GM23338 (cell line): ENCODE results near the gene B3GNT4. TPM values are rescaled to one million over a fixed set of nuclear protein-coding genes. Genes with fewer than 3 reads are reported as not detected.

Source experiments
- ATAC-seq: fragments of 200-7000 bp; cut with Tn5 transposase; 3 replicates; pipeline ENCODE4 v1.9.1; 2020
- DNase-seq: peaks from one replicate; pipeline ENCODE4 v3.0.0-alpha.2; 2015; ENCODE audit warnings: low spot score
- H2AFZ ChIP-seq: fragments of 200-600 bp; sonication (generic); 2 replicates; pipeline ENCODE4 v1.8.0; 2016; ENCODE audit warnings: antibody characterized with exemption, mild to moderate bottlenecking, moderate library complexity
- H3F3A ChIP-seq: fragments of 200-600 bp; sonication (generic); replicated peaks from 2 replicates; pipeline ENCODE4 v1.8.0; 2017; ENCODE audit warnings: antibody characterized with exemption, mixed run types, low read depth
- H3K27ac ChIP-seq: fragments of 200-600 bp; sonication (generic); 2 replicates; pipeline ENCODE4 v1.6.1; 2016; ENCODE audit warnings: low read depth
- H3K27me3 ChIP-seq: fragments of 200-600 bp; sonication (generic); 2 replicates; pipeline ENCODE4 v1.8.0; 2016; ENCODE audit warnings: mild to moderate bottlenecking, mixed run types, moderate library complexity; ENCODE audit not compliant: insufficient read depth
- H3K36me3 ChIP-seq: fragments of 200-600 bp; sonication (generic); 2 replicates; pipeline ENCODE4 v1.8.0; 2016; ENCODE audit warnings: mild to moderate bottlenecking; ENCODE audit not compliant: insufficient read depth
- H3K4me1 ChIP-seq: fragments of 200-600 bp; sonication (generic); 2 replicates; pipeline ENCODE4 v1.8.0; 2016; ENCODE audit warnings: mild to moderate bottlenecking, moderate library complexity; ENCODE audit not compliant: insufficient read depth
- H3K4me2 ChIP-seq: fragments of 200-600 bp; sonication (generic); 2 replicates; pipeline ENCODE4 v1.7.1; 2017; ENCODE audit warnings: mixed run types
- H3K4me3 ChIP-seq: fragments of 200-600 bp; sonication (generic); 2 replicates; pipeline ENCODE4 v1.6.1; 2016; ENCODE audit warnings: mixed run types
- H3K79me2 ChIP-seq: fragments of 200-600 bp; sonication (generic); replicated peaks from 2 replicates; pipeline ENCODE4 v1.8.0; 2017; ENCODE audit warnings: mild to moderate bottlenecking; ENCODE audit not compliant: insufficient read depth
- H3K9me2 ChIP-seq: fragments of 200-600 bp; sonication (generic); 2 replicates; pipeline ENCODE4 v1.8.0; 2017; ENCODE audit not compliant: insufficient read depth
- H4K20me1 ChIP-seq: fragments of 200-600 bp; sonication (generic); replicated peaks from 2 replicates; pipeline ENCODE4 v1.8.0; 2017; ENCODE audit warnings: mild to moderate bottlenecking; ENCODE audit not compliant: insufficient read depth
- H3K27ac Mint-ChIP-seq: 2 replicates; pipeline ENCODE4 v1.8.0; 2020; ENCODE audit warnings: inconsistent platforms, mild to moderate bottlenecking, moderate library complexity, mixed read lengths
- H3K27me3 Mint-ChIP-seq: 3 replicates; pipeline ENCODE4 v1.8.0; 2022; ENCODE audit warnings: low read depth, mild to moderate bottlenecking, moderate library complexity, mixed read lengths, inconsistent platforms; ENCODE audit not compliant: insufficient read depth, poor library complexity
- H3K36me3 Mint-ChIP-seq: 3 replicates; pipeline ENCODE4 v1.8.0; 2021; ENCODE audit warnings: low read depth, mild to moderate bottlenecking, inconsistent platforms, moderate library complexity, mixed read lengths
- H3K4me1 Mint-ChIP-seq: 3 replicates; pipeline ENCODE4 v1.8.0; 2020; ENCODE audit warnings: mild to moderate bottlenecking, inconsistent platforms, mixed read lengths
- H3K4me3 Mint-ChIP-seq: 3 replicates; pipeline ENCODE4 v1.8.0; 2021; ENCODE audit warnings: moderate library complexity, mild to moderate bottlenecking, inconsistent platforms, mixed read lengths
- H3K9me3 Mint-ChIP-seq: 3 replicates; pipeline ENCODE4 v1.8.0; 2020; ENCODE audit warnings: moderate library complexity, mild to moderate bottlenecking, inconsistent platforms, mixed read lengths
- ETS1 ChIP-seq: IDR thresholded peaks from 2 replicates; pipeline ENCODE4 v1.6.1; 2016; ENCODE audit warnings: antibody characterized with exemption
- EZH2 ChIP-seq: fragments of 200-600 bp; sonication (generic); IDR thresholded peaks from one replicate; pipeline ENCODE4 v1.8.0; 2017; ENCODE audit warnings: antibody characterized with exemption, mild to moderate bottlenecking, low read depth; ENCODE audit not compliant: unreplicated experiment
- polyA plus RNA-seq: library from polyadenylated mRNA; unstranded; fragments of >200 nt; fragmentation: Nextera tagmentation; extraction: Ambion mirVana; gene quantifications from 2 replicates; pipeline ENCODE4 v1.2.1, GENCODE V29; 2016
- total RNA-seq: library from RNA; depleted of rRNA; stranded (reverse); fragments of >200 nt; shearing (Covaris generic); gene quantifications from 2 replicates; pipeline ENCODE4 v1.2.3, GENCODE V29; 2014
- TF ChIP-seq, protein P1 (sequence below): fragments of 250-450 bp; sonication (Bioruptor Pico); IDR thresholded peaks from 2 replicates; pipeline ENCODE4 v1.5.0; 2020; ENCODE audit warnings: mild to moderate bottlenecking, moderate library complexity
- TF ChIP-seq, protein P2 (sequence below): IDR thresholded peaks from one replicate; pipeline ENCODE4 v1.6.1; 2018; ENCODE audit warnings: antibody characterized with exemption; ENCODE audit not compliant: unreplicated experiment
- TF ChIP-seq, protein P3 (sequence below), 2 experiments: fragments of 200-600 bp in 1 of 2; sonication (generic) in 1 of 2; conservative IDR thresholded peaks; 2 replicates each; pipeline versions ENCODE4 v1.5.1 to v1.6.1; 2016 to 2017; ENCODE audit warnings: antibody characterized with exemption in 2 of 2, low read depth in 2 of 2, mild to moderate bottlenecking in 2 of 2, moderate library complexity in 1 of 2

The B3GNT4 gene
- total and polyA plus RNA-seq, 2 experiments from 2014 or later, result 0.80 to 1.8 TPM

DNA sequence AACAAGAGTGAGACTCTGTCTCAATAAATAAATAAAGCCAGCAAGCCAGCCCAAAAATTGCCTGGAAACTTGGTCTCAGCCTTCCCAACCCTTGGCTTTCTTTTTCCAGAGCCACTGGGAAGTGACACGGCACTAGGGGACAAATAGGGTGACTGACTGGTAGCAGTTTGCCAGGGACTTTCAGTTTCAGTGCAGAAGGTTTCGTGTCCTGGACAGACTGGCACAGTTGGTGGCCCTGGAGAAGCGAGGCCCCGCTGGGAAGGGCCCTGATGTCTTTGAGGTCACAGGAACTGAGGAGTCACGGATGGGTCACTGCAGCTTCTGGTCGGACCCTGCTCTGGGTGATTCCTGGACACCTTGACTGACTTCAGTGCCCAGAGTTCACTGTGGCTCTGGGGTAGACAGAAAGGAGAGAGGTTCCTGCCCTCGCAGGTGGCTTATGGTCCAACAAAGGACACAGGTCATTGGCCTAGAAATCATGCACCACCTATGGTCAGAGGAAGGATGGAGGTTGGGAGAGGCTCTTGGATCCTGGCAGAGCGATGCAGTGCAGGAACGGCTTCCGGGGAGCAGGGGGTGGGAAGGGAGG lies 17.9 kb upstream of the B3GNT4 start:
- DNase-seq, result no peak

DNA sequence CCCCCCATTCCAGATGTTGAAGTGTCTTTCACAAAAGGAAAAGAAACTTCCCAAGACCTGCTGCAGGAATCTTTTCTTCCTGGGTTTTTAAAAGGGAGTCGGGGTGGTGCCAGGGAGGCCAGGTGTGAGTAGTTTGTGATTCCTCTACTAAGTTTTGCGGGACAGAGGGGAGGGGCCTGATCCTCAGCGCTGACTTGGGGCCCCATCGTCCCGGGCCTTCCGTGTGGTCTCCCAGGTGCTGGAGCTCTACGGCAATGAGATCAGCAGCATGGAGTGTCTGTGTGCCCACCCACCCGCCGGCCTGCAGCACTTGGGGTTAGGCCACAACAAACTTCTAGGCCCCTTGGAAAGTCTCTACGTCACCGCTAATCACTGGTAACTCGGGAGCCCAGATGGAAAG lies 16.0 kb upstream of the B3GNT4 start:
- H3K4me3 Mint-ChIP-seq, result no peak overlapping the region
- peaks cover 16% of the 10 kb centered on the region for H3K27me3 ChIP-seq
- no peak overlapping the region for H3K27ac ChIP-seq
- H3K4me2 ChIP-seq, result no peak overlapping the region
- ATAC-seq (peak; percentile 12), DNase-seq (peak; percentile 64)
- H3K4me1 ChIP-seq, result no peaks in the 10 kb centered on the region
- H2AFZ ChIP-seq, result peak overlapping the region; percentile 91
- H3K36me3 ChIP-seq, result no peaks in the 10 kb centered on the region
- H3K27me3 Mint-ChIP-seq, result peaks cover 19% of the 10 kb centered on the region
- no peaks in the 10 kb centered on the region for H3K9me2 ChIP-seq
- H3K79me2 ChIP-seq, result no peaks in the 10 kb centered on the region
- H3K4me1 Mint-ChIP-seq, result peaks cover 6% of the 10 kb centered on the region; the same call in 2 of the 3 replicates
- no peaks in the 10 kb centered on the region for H3K36me3 Mint-ChIP-seq
- H3F3A ChIP-seq, result no peaks in the 10 kb centered on the region
- H3K4me3 ChIP-seq, result no peak overlapping the region
- H3K9me3 Mint-ChIP-seq, result no peaks in the 10 kb centered on the region
- no peaks in the 10 kb centered on the region for H4K20me1 ChIP-seq
- no peak overlapping the region for H3K27ac Mint-ChIP-seq
- TF ChIP-seq ETS1, result no peak
- TF ChIP-seq, protein P1, sequence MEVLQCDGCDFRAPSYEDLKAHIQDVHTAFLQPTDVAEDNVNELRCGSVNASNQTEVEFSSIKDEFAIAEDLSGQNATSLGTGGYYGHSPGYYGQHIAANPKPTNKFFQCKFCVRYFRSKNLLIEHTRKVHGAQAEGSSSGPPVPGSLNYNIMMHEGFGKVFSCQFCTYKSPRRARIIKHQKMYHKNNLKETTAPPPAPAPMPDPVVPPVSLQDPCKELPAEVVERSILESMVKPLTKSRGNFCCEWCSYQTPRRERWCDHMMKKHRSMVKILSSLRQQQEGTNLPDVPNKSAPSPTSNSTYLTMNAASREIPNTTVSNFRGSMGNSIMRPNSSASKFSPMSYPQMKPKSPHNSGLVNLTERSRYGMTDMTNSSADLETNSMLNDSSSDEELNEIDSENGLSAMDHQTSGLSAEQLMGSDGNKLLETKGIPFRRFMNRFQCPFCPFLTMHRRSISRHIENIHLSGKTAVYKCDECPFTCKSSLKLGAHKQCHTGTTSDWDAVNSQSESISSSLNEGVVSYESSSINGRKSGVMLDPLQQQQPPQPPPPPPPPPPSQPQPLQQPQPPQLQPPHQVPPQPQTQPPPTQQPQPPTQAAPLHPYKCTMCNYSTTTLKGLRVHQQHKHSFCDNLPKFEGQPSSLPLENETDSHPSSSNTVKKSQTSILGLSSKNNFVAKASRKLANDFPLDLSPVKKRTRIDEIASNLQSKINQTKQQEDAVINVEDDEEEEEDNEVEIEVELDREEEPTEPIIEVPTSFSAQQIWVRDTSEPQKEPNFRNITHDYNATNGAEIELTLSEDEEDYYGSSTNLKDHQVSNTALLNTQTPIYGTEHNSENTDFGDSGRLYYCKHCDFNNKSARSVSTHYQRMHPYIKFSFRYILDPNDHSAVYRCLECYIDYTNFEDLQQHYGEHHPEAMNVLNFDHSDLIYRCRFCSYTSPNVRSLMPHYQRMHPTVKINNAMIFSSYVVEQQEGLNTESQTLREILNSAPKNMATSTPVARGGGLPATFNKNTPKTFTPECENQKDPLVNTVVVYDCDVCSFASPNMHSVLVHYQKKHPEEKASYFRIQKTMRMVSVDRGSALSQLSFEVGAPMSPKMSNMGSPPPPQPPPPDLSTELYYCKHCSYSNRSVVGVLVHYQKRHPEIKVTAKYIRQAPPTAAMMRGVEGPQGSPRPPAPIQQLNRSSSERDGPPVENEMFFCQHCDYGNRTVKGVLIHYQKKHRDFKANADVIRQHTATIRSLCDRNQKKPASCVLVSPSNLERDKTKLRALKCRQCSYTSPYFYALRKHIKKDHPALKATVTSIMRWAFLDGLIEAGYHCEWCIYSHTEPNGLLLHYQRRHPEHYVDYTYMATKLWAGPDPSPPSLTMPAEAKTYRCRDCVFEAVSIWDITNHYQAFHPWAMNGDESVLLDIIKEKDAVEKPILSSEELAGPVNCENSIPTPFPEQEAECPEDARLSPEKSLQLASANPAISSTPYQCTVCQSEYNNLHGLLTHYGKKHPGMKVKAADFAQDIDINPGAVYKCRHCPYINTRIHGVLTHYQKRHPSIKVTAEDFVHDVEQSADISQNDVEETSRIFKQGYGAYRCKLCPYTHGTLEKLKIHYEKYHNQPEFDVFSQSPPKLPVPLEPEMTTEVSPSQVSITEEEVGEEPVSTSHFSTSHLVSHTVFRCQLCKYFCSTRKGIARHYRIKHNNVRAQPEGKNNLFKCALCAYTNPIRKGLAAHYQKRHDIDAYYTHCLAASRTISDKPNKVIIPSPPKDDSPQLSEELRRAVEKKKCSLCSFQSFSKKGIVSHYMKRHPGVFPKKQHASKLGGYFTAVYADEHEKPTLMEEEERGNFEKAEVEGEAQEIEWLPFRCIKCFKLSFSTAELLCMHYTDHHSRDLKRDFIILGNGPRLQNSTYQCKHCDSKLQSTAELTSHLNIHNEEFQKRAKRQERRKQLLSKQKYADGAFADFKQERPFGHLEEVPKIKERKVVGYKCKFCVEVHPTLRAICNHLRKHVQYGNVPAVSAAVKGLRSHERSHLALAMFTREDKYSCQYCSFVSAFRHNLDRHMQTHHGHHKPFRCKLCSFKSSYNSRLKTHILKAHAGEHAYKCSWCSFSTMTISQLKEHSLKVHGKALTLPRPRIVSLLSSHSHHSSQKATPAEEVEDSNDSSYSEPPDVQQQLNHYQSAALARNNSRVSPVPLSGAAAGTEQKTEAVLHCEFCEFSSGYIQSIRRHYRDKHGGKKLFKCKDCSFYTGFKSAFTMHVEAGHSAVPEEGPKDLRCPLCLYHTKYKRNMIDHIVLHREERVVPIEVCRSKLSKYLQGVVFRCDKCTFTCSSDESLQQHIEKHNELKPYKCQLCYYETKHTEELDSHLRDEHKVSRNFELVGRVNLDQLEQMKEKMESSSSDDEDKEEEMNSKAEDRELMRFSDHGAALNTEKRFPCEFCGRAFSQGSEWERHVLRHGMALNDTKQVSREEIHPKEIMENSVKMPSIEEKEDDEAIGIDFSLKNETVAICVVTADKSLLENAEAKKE (CRISPR knock-in tag), result no peak

More for the DNA sequence above, 17.9 kb upstream of the B3GNT4 start:
- Histone ChIP-seq H3K4me2 (no peak overlapping the region), H3K27me3 (peaks cover 16% of the 10 kb centered on the region), H3K27ac (no peak overlapping the region), H3F3A (no peaks in the 10 kb centered on the region), H3K36me3 (no peaks in the 10 kb centered on the region), H3K9me2 (no peaks in the 10 kb centered on the region), H3K79me2 (no peaks in the 10 kb centered on the region), H3K4me1 (no peaks in the 10 kb centered on the region), H2AFZ (no peak overlapping the region), H3K4me3 (no peak overlapping the region), H4K20me1 (no peaks in the 10 kb centered on the region)
- TF ChIP-seq, protein P2, sequence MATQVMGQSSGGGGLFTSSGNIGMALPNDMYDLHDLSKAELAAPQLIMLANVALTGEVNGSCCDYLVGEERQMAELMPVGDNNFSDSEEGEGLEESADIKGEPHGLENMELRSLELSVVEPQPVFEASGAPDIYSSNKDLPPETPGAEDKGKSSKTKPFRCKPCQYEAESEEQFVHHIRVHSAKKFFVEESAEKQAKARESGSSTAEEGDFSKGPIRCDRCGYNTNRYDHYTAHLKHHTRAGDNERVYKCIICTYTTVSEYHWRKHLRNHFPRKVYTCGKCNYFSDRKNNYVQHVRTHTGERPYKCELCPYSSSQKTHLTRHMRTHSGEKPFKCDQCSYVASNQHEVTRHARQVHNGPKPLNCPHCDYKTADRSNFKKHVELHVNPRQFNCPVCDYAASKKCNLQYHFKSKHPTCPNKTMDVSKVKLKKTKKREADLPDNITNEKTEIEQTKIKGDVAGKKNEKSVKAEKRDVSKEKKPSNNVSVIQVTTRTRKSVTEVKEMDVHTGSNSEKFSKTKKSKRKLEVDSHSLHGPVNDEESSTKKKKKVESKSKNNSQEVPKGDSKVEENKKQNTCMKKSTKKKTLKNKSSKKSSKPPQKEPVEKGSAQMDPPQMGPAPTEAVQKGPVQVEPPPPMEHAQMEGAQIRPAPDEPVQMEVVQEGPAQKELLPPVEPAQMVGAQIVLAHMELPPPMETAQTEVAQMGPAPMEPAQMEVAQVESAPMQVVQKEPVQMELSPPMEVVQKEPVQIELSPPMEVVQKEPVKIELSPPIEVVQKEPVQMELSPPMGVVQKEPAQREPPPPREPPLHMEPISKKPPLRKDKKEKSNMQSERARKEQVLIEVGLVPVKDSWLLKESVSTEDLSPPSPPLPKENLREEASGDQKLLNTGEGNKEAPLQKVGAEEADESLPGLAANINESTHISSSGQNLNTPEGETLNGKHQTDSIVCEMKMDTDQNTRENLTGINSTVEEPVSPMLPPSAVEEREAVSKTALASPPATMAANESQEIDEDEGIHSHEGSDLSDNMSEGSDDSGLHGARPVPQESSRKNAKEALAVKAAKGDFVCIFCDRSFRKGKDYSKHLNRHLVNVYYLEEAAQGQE, result no peak
- TF ChIP-seq EZH2, result no peak
- TF ChIP-seq, protein P3, sequence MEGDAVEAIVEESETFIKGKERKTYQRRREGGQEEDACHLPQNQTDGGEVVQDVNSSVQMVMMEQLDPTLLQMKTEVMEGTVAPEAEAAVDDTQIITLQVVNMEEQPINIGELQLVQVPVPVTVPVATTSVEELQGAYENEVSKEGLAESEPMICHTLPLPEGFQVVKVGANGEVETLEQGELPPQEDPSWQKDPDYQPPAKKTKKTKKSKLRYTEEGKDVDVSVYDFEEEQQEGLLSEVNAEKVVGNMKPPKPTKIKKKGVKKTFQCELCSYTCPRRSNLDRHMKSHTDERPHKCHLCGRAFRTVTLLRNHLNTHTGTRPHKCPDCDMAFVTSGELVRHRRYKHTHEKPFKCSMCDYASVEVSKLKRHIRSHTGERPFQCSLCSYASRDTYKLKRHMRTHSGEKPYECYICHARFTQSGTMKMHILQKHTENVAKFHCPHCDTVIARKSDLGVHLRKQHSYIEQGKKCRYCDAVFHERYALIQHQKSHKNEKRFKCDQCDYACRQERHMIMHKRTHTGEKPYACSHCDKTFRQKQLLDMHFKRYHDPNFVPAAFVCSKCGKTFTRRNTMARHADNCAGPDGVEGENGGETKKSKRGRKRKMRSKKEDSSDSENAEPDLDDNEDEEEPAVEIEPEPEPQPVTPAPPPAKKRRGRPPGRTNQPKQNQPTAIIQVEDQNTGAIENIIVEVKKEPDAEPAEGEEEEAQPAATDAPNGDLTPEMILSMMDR (conservative IDR thresholded peaks at IDR 0.05; ENCODE audit: low read depth in 2 of 2), result no peak
- Mint-ChIP-seq H3K36me3 (no peaks in the 10 kb centered on the region), H3K4me1 (peaks cover 6% of the 10 kb centered on the region; the same call in 2 of the 3 replicates), H3K4me3 (no peak overlapping the region), H3K27ac (no peak overlapping the region), H3K9me3 (no peaks in the 10 kb centered on the region), H3K27me3 (peaks cover 19% of the 10 kb centered on the region)
- ATAC-seq, result no peak
